ENCODE measurements around the gene CASK.
A peak's percentile ranks its signal among the peaks of the same experiment; 100 is the strongest.

Gene CASK

GRCh38 chrX:41789374-41789773 lies 134.0 kb downstream of the CASK start:
- DNase-seq (ENCODE audit: low read depth) = no peak
- H3K4me3 ChIP-seq (ENCODE audit: control insufficient read depth, low read depth, low read length) = no peak overlapping the region
- no peak for TF ChIP-seq CTCF (conservative IDR thresholded peaks at IDR 0.05; ENCODE audit: control insufficient read depth, insufficient read depth, low read depth, low read length)

- no peak overlapping the region for H3K4me3 ChIP-seq (ENCODE audit: control insufficient read depth, low read depth, low read length)
- TF ChIP-seq CTCF (conservative IDR thresholded peaks at IDR 0.05; ENCODE audit: control insufficient read depth, insufficient read depth, low read depth, low read length) = no peak
- peak; percentile 63 for DNase-seq (ENCODE audit: low read depth)
Observed at GRCh38 chrX:41785685-41786084, 137.7 kb downstream of the CASK start.

GRCh38 chrX:41781500-41781899 lies 141.9 kb downstream of the CASK start:
- DNase-seq (ENCODE audit: low read depth) = peak; percentile 61
- peak; percentile 86 for TF ChIP-seq CTCF (conservative IDR thresholded peaks at IDR 0.05; ENCODE audit: control insufficient read depth, insufficient read depth, low read depth, low read length)

GRCh38 chrX:41779941-41780340 lies 143.4 kb downstream of the CASK start:
- TF ChIP-seq CTCF (conservative IDR thresholded peaks at IDR 0.05; ENCODE audit: control insufficient read depth, insufficient read depth, low read depth, low read length) = no peak
- no peak for DNase-seq (ENCODE audit: low read depth)
- no peak overlapping the region for H3K4me3 ChIP-seq (ENCODE audit: control insufficient read depth, low read depth, low read length)

More at GRCh38 chrX:41781500-41781899, 141.9 kb downstream of the CASK start:
- H3K4me3 ChIP-seq (ENCODE audit: control insufficient read depth, low read depth, low read length) = no peak overlapping the region

GRCh38 chrX:41779030-41779564 lies 144.3 kb downstream of the CASK start:
- H3K4me3 ChIP-seq (ENCODE audit: control insufficient read depth, low read depth, low read length) = no peak overlapping the region
- no peak for TF ChIP-seq CTCF (conservative IDR thresholded peaks at IDR 0.05; ENCODE audit: control insufficient read depth, insufficient read depth, low read depth, low read length)
- DNase-seq (ENCODE audit: low read depth) = peak; percentile 83

GRCh38 chrX:41761702-41762101 lies 161.7 kb downstream of the CASK start:
- H3K4me3 ChIP-seq (ENCODE audit: control insufficient read depth, low read depth, low read length) = no peak overlapping the region
- TF ChIP-seq CTCF (conservative IDR thresholded peaks at IDR 0.05; ENCODE audit: control insufficient read depth, insufficient read depth, low read depth, low read length) = no peak
- no peak for DNase-seq (ENCODE audit: low read depth)

- no peak for DNase-seq (ENCODE audit: low read depth)
- H3K4me3 ChIP-seq (ENCODE audit: control insufficient read depth, low read depth, low read length) = no peak overlapping the region
- TF ChIP-seq CTCF (conservative IDR thresholded peaks at IDR 0.05; ENCODE audit: control insufficient read depth, insufficient read depth, low read depth, low read length) = no peak
Observed at GRCh38 chrX:41761169-41761568, 162.2 kb downstream of the CASK start.

Data from fibroblast of mammary gland (primary cell).